Panc1 (cell line): ENCODE results near the gene NUP54. TPM values are rescaled to one million over a fixed set of nuclear protein-coding genes. Genes with fewer than 3 reads are reported as not detected.

Experiments
- ATAC-seq: fragments of 200-7000 bp; cut with Tn5 transposase; 2 replicates; pipeline ENCODE4 v1.9.1; 2020; ENCODE audit warnings: mild to moderate bottlenecking, moderate library complexity
- BruUV-seq: library from RNA; stranded (reverse); fragments of 400-500 nt; replicated peaks from 2 replicates; lab custom pipeline; 2021; lab: Mats Ljungman, UMichigan
- CTCF ChIA-PET: fragments of 300-600 bp; sonication (Branson Sonifier 250); formaldehyde crosslinking; loops from one replicate; lab custom pipeline; 2022; ENCODE audit warnings: antibody characterized with exemption; lab: Charles Lee
- POLR2A ChIA-PET: fragments of 300-600 bp; sonication (Branson Sonifier 250); formaldehyde crosslinking; loops from one replicate; lab custom pipeline; 2022; ENCODE audit warnings: antibody characterized with exemption; lab: Charles Lee
- DNase-seq: peaks from one replicate; pipeline ENCODE4 v3.0.0-alpha.2; 2010; ENCODE audit warnings: low read depth, low spot score
- H3K27ac ChIP-seq: 2 replicates; pipeline ENCODE4 v1.5.1; 2011; ENCODE audit warnings: mild to moderate bottlenecking, low read length, inconsistent platforms
- H3K27me3 ChIP-seq: fragments of 200-500 bp; sonication (Bioruptor generic); 2 replicates; pipeline ENCODE4 v1.6.0; 2014; ENCODE audit warnings: low read length, inconsistent platforms; ENCODE audit not compliant: control insufficient read depth, insufficient read depth
- H3K36me3 ChIP-seq: fragments of 200-500 bp; sonication (Bioruptor generic); 2 replicates; pipeline ENCODE4 v1.5.1; 2014; ENCODE audit warnings: inconsistent platforms, mild to moderate bottlenecking, low read length, moderate library complexity; ENCODE audit not compliant: control insufficient read depth, insufficient read depth
- H3K4me1 ChIP-seq: 2 replicates; pipeline ENCODE4 v1.5.1; 2011; ENCODE audit warnings: inconsistent platforms, mild to moderate bottlenecking, low read length, moderate library complexity; ENCODE audit not compliant: control insufficient read depth, insufficient read depth
- H3K4me3 ChIP-seq, 2 experiments: 2 replicates each; pipeline ENCODE4 v1.5.1; 2011 to 2012; ENCODE audit warnings: low read depth in 2 of 2, low read length in 2 of 2, mild to moderate bottlenecking in 2 of 2, inconsistent platforms in 1 of 2, moderate library complexity in 1 of 2
- H3K9me3 ChIP-seq: fragments of 200-500 bp; sonication (Bioruptor generic); 2 replicates; pipeline ENCODE4 v1.5.1; 2014; ENCODE audit warnings: low read depth, mild to moderate bottlenecking, inconsistent platforms, low read length, moderate library complexity; ENCODE audit not compliant: control insufficient read depth, insufficient read depth
- POLR2AphosphoS5 ChIP-seq: IDR thresholded peaks from 2 replicates; pipeline ENCODE4 v1.6.1; 2012; ENCODE audit warnings: mild to moderate bottlenecking, low read depth, low read length, moderate library complexity
- SIN3A ChIP-seq: IDR thresholded peaks from 2 replicates; pipeline ENCODE4 v1.6.1; 2012; ENCODE audit warnings: low read depth, mild to moderate bottlenecking, low read length, moderate library complexity, borderline replicate concordance; ENCODE audit not compliant: insufficient read depth
- TCF7L2 ChIP-seq: IDR thresholded peaks from 2 replicates; pipeline ENCODE4 v1.6.1; 2011; ENCODE audit warnings: mild to moderate bottlenecking, low read depth, low read length, inconsistent platforms
- in situ Hi-C: cut with HindIII; loops from 2 replicates; pipeline ENCODE4 v1.10.0; 2016; ENCODE audit warnings: low sequenced_read_pairs, low pct_unique_long_range_greater_than_20kb
- intact Hi-C: fragments of 100-400 bp; cut with micrococcal nuclease; formaldehyde crosslinking; loops from one replicate; pipeline ENCODE4 v1.10.0; 2022; ENCODE audit not compliant: unreplicated experiment
- total RNA-seq: library from RNA; stranded (reverse); gene quantifications from one replicate; pipeline ENCODE4 v1.2.1, GENCODE V29; 2021; ENCODE audit not compliant: unreplicated experiment
- TF ChIP-seq, protein P1 (sequence below): fragments of 450-650 bp; IDR thresholded peaks from 2 replicates; pipeline ENCODE4 v1.5.1; 2017; ENCODE audit warnings: mild to moderate bottlenecking
- TF ChIP-seq, protein P2 (sequence below), 2 experiments: IDR thresholded peaks; 2 replicates each; pipeline ENCODE4 v1.6.1; 2011 to 2012; ENCODE audit warnings: low read depth in 2 of 2, control low read depth in 1 of 2, low read length in 1 of 2, mild to moderate bottlenecking in 1 of 2, moderate library complexity in 1 of 2; ENCODE audit not compliant: insufficient read depth in 1 of 2

The NUP54 gene
- total RNA-seq, 1 experiment from 2014 or later = 32.1 TPM

DNA sequence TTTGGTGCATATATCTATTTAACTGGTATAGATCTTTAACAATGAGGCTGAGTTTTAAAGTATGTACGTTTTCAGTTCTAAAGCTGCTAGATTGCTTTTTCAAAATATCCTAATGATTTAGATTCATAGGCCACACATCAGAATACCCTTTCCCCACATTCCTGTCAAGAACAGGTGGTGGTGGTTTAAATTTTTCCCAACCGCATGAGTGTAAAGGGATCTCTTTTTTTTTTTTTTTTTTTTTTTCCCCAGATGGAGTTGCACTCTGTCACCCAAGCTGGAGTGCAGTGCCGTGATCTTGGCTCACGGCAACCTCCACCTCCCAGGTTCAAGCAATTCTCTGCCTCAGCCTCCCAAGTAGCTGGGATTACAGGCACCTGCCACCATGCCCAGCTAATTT lies 28.0 kb downstream of the NUP54 start:
- Histone ChIP-seq H3K4me1 (no peaks in the 10 kb centered on the region), H3K27ac (no peak overlapping the region), H3K27me3 (no peaks in the 10 kb centered on the region), H3K4me3 (no peak overlapping the region), H3K36me3 (peaks cover 18% of the 10 kb centered on the region), H3K9me3 (no peaks in the 10 kb centered on the region)
- TF ChIP-seq SIN3A (no peak), POLR2AphosphoS5 (no peak), TCF7L2 (no peak)
- TF ChIP-seq, protein P1, sequence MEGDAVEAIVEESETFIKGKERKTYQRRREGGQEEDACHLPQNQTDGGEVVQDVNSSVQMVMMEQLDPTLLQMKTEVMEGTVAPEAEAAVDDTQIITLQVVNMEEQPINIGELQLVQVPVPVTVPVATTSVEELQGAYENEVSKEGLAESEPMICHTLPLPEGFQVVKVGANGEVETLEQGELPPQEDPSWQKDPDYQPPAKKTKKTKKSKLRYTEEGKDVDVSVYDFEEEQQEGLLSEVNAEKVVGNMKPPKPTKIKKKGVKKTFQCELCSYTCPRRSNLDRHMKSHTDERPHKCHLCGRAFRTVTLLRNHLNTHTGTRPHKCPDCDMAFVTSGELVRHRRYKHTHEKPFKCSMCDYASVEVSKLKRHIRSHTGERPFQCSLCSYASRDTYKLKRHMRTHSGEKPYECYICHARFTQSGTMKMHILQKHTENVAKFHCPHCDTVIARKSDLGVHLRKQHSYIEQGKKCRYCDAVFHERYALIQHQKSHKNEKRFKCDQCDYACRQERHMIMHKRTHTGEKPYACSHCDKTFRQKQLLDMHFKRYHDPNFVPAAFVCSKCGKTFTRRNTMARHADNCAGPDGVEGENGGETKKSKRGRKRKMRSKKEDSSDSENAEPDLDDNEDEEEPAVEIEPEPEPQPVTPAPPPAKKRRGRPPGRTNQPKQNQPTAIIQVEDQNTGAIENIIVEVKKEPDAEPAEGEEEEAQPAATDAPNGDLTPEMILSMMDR = no peak
- TF ChIP-seq, protein P2, sequence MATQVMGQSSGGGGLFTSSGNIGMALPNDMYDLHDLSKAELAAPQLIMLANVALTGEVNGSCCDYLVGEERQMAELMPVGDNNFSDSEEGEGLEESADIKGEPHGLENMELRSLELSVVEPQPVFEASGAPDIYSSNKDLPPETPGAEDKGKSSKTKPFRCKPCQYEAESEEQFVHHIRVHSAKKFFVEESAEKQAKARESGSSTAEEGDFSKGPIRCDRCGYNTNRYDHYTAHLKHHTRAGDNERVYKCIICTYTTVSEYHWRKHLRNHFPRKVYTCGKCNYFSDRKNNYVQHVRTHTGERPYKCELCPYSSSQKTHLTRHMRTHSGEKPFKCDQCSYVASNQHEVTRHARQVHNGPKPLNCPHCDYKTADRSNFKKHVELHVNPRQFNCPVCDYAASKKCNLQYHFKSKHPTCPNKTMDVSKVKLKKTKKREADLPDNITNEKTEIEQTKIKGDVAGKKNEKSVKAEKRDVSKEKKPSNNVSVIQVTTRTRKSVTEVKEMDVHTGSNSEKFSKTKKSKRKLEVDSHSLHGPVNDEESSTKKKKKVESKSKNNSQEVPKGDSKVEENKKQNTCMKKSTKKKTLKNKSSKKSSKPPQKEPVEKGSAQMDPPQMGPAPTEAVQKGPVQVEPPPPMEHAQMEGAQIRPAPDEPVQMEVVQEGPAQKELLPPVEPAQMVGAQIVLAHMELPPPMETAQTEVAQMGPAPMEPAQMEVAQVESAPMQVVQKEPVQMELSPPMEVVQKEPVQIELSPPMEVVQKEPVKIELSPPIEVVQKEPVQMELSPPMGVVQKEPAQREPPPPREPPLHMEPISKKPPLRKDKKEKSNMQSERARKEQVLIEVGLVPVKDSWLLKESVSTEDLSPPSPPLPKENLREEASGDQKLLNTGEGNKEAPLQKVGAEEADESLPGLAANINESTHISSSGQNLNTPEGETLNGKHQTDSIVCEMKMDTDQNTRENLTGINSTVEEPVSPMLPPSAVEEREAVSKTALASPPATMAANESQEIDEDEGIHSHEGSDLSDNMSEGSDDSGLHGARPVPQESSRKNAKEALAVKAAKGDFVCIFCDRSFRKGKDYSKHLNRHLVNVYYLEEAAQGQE (IDR thresholded peaks at IDR 0.05; ENCODE audit: insufficient read depth in 1 of 2, low read depth in 2 of 2, low read length in 1 of 2) = no peak
- ChIA-PET POLR2A (no interaction called here), CTCF (no interaction called here)
- in situ Hi-C loops = no loop called here
- no TSS peak for BruUV-seq
- intact Hi-C loops = no loop called here
- ATAC-seq (no peak), DNase-seq (no peak)

DNA sequence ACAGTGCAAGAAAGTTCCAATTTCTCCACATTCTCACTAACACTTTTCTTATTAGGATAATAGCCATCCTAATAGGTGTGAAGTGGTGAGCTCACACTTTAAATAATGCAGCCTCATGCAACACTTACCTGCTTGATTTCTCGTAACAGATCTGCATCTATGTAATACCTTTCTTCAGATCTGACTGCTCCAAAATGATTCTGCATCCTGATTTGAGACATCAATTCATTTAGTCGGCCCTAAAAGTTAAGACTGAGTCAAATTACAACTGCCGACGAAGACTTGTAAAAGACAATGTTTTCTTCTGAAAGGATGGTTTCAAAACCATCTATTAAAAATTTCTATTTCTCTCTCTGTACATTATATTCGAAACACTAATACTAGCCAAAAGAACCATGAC lies 30.7 kb downstream of the NUP54 start:
- in situ Hi-C loops = no loop called here
- DNase-seq (no peak), ATAC-seq (no peak)
- BruUV-seq = no TSS peak
- no peak overlapping the region for H3K27ac ChIP-seq
- no peaks in the 10 kb centered on the region for H3K4me1 ChIP-seq
- intact Hi-C loops = no loop called here
- ChIA-PET POLR2A (no interaction called here), CTCF (no interaction called here)
- TF ChIP-seq TCF7L2 (no peak), SIN3A (no peak), POLR2AphosphoS5 (no peak)
- TF ChIP-seq, protein P1 = no peak
- TF ChIP-seq, protein P2 (IDR thresholded peaks at IDR 0.05; ENCODE audit: insufficient read depth in 1 of 2, low read depth in 2 of 2, low read length in 1 of 2) = no peak
- H3K27me3 ChIP-seq = no peaks in the 10 kb centered on the region
- no peaks in the 10 kb centered on the region for H3K9me3 ChIP-seq
- no peak overlapping the region for H3K4me3 ChIP-seq
- H3K36me3 ChIP-seq = peaks cover 13% of the 10 kb centered on the region
